GM19463 (cell line): ENCODE data around the gene FYN.

Experiments used
- ATAC-seq: cut with Tn5 transposase; IDR thresholded peaks from one replicate; pipeline ENCODE4 v1.9.1; 2021; ENCODE audit warnings: mild to moderate bottlenecking, moderate library complexity; ENCODE audit not compliant: unreplicated experiment

Gene FYN

GRCh38 chr6:111713236-111713635 lies 160.0 kb downstream of the FYN start:
- no peak for ATAC-seq

GRCh38 chr6:111711984-111712752 lies 161.1 kb downstream of the FYN start:
- ATAC-seq, result no peak

- ATAC-seq, result no peak
Measured at GRCh38 chr6:111711476-111711875, 161.8 kb downstream of the FYN start.

- no peak for ATAC-seq
Measured at GRCh38 chr6:111710911-111711310, 162.3 kb downstream of the FYN start.

GRCh38 chr6:111710439-111710838 lies 162.8 kb downstream of the FYN start:
- ATAC-seq, result no peak

- ATAC-seq, result peak; percentile 89
Measured at GRCh38 chr6:111709615-111710398, 163.4 kb downstream of the FYN start.

GRCh38 chr6:111709201-111709600 lies 164.1 kb downstream of the FYN start:
- ATAC-seq, result no peak

- ATAC-seq, result no peak
Measured at GRCh38 chr6:111707773-111708172, 165.5 kb downstream of the FYN start.

- ATAC-seq, result no peak
Measured at GRCh38 chr6:111706841-111707391, 166.3 kb downstream of the FYN start.

GRCh38 chr6:111703723-111704122 lies 169.5 kb downstream of the FYN start:
- ATAC-seq, result no peak

- no peak for ATAC-seq
Measured at GRCh38 chr6:111702268-111702667, 171.0 kb downstream of the FYN start.

- ATAC-seq, result no peak
Measured at GRCh38 chr6:111701146-111701545, 172.1 kb downstream of the FYN start.

- ATAC-seq, result no peak
Measured at GRCh38 chr6:111700135-111700690, 173.0 kb downstream of the FYN start.

GRCh38 chr6:111699123-111699522 lies 174.1 kb downstream of the FYN start:
- no peak for ATAC-seq

GRCh38 chr6:111696814-111697213 lies 176.4 kb downstream of the FYN start:
- ATAC-seq, result no peak

GRCh38 chr6:111692327-111693164 lies 180.7 kb downstream of the FYN start:
- no peak for ATAC-seq

GRCh38 chr6:111691345-111692225 lies 181.7 kb downstream of the FYN start:
- no peak for ATAC-seq

GRCh38 chr6:111689946-111690345 lies 183.3 kb downstream of the FYN start:
- no peak for ATAC-seq

- ATAC-seq, result no peak
Measured at GRCh38 chr6:111689419-111689818, 183.8 kb downstream of the FYN start.

- no peak for ATAC-seq
Measured at GRCh38 chr6:111688331-111688730, 184.9 kb downstream of the FYN start.
